GM19351 (cell line): Measurements from ENCODE around the gene MORN5.

ENCODE experiments used
- ATAC-seq: cut with Tn5 transposase; IDR thresholded peaks from one replicate; pipeline ENCODE4 v1.9.1; 2021; ENCODE audit warnings: mild to moderate bottlenecking, moderate library complexity; ENCODE audit not compliant: unreplicated experiment

Gene MORN5

DNA sequence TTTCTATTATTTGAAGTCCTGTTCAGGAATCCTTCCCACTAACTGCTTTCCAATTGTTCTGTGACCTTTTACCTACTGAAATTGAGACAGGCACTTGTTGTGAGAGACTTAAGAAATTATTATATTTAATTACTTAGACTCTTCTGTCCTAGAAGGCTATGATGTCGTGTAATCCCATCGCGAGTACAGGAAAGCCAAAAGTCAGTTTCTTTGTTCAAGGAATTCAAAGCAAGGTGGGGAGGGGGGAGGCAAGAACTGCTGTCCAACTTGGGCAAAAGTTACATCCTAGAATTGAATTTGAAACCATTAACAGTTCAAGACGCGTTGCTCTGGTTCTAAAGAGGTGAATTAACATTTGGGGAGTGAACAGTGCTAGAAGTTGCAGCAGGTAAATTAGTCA, 18.0 kb upstream of the MORN5 start:
- ATAC-seq = no peak

- no peak for ATAC-seq
These were observed 16.4 kb upstream of the MORN5 start for GRCh38 chr9:122143296-122143695.

GRCh38 chr9:122143876-122144405, 15.8 kb upstream of the MORN5 start:
- no peak for ATAC-seq

- ATAC-seq = peak; percentile 58
These were observed 14.7 kb upstream of the MORN5 start for GRCh38 chr9:122144836-122145591.

DNA sequence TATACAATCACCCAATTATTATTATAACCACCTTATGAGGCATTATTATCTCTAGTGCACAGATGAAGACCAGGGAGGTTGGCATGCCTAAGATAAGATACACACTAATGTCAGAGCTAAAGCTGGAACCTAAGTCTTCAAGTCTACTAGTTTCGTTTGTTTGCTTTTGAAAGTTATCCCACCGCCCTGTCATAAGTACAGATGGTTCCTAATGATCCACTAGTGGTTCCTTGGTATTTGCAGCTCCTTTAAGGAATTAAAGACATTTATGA, 14.2 kb upstream of the MORN5 start:
- no peak for ATAC-seq

- ATAC-seq = no peak
These were observed 8.4 kb upstream of the MORN5 start for GRCh38 chr9:122151267-122151828.

GRCh38 chr9:122155796-122156195, 3.9 kb upstream of the MORN5 start:
- ATAC-seq = no peak

DNA sequence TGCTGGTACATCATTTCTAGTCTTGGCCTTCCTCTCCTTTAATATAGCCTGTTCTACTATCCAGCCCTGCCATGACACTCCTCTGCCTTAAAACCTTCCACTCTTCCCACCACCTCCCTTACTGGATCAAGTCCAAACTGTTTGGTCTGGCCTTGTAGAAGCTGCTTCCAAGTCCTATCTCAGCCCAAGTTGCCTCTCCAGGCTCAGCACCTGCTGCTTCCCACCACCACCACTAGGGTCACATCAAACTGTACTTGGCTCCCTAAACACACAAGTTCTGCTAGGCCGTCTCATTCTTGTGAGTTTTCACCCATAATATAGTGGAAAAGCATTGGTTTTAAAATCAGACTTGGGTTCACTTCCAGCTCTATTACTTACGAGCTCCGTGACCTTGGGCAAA, 1.5 kb upstream of the MORN5 start:
- peak; percentile 65 for ATAC-seq

DNA sequence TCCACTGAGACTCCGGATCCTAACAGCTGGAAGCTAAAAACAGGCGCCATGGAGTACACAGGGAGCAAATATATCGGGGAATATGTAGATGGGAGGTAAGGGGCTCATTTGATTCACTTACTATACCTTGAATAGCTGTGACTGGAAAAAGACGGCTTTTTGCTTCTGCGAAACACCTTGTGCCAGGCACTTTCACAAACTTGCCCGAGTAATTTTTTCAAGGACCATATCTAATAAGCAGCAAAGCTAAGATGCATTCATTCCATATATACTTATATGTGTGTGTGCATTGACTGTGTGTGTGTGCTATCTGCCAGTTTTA, 178 bp downstream of the MORN5 start:
- ATAC-seq = no peak

GRCh38 chr9:122162415-122162814, 2.7 kb downstream of the MORN5 start:
- no peak for ATAC-seq

DNA sequence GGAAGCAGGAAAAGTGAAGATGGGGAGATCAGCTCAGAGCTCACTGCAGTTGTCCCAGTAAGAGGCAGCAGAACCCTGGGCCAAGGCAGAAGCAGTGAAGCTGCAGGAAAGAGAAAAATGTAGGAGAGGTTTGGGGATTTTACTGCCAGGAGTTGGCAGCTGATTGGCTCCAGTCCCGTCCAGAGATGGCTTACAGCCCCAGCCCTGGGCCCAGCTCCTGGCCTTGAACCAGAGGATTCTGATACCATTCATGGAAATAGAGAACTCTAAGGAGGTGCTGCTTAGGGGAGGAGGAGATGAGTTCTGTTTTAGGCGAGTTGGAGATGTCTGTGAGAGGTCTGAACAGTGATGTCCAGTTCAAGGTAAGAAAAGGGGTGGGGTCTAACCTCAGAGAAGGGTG, 4.6 kb downstream of the MORN5 start:
- ATAC-seq = no peak

- no peak for ATAC-seq
These were observed 8.6 kb downstream of the MORN5 start for GRCh38 chr9:122168356-122168755.

- no peak for ATAC-seq
These were observed 12.4 kb downstream of the MORN5 start for GRCh38 chr9:122172131-122172530.

DNA sequence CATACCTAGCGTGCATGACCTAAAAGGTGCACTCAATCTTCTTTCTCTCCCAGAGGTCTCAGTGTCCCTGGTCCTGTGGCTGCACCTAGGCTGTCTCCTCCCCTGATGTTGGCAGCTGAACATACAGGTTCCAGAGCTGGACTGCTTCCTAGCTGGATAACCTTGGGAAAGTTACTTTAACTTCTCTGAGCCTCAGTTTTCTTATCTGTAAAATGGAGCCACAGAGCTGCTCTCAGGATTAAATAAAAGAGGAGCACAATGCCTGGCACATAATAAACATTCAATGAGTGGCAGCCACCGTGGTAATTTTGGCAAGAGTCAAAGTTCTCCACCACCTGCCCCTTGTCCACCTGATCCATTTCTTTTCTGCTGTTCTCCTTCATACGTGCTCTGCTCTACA, 14.0 kb downstream of the MORN5 start:
- ATAC-seq = no peak

GRCh38 chr9:122176916-122177315, 17.2 kb downstream of the MORN5 start:
- ATAC-seq = no peak

- no peak for ATAC-seq
These were observed 19.5 kb downstream of the MORN5 start for GRCh38 chr9:122179054-122179689.

- no peak for ATAC-seq
These were observed 20.0 kb downstream of the MORN5 start for GRCh38 chr9:122179690-122180074.

- ATAC-seq = no peak
These were observed 20.9 kb downstream of the MORN5 start for GRCh38 chr9:122180633-122181032.

DNA sequence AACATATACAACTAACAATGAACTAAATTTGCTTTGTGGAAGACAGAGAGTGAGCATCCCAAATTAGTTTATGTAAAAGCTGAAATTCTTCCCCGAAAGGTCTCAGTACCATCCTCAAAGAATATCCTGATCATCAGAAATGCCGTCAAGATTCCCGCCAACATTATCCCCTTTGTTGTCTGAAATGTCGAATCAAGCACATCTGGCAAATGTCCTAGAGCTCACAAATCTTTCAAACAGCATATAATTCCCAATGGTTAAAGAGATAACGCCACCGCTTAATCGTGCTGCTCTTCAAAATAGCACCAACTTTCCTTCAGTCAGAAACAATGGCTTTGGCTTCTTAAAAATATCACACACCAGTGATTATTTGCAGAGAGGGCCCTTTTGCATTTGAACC, 23.8 kb downstream of the MORN5 start:
- no peak for ATAC-seq

DNA sequence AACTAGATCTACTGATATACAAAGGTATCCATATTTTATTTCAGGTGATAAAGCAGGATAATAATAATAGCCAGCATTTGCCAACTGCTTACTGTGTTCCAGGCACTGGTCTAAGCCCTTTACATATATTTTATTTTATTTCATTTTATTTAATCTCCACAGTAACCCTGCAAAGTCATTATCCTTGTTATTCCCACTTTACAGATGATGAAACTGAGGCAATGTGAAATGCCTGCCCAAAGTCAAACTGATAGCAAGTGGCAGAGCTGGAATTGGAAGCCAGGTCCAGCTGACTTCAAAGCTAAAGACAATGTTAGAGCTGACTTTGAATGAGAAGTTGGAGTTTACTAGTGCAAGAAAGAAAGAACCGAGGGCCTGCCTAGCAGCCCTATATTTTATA, 24.8 kb downstream of the MORN5 start:
- no peak for ATAC-seq

DNA sequence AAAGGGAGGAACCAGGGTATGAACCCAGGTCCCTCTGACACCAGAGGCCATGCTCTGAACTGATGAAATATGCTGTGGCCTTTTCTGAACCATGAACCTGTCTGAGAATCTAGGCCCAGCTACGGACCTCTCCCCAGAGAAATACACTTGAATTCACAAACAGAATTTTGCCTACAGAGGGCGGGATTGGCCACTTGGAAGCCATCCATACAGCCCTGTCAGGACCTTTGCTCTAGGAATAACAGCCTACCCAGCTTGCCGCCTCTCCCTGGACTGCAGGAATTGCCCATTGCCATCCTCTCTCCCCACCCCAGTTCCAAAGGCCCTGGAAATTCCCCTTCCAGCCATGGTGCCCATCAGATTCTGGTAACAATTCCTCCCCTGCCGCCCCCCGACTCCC, 26.6 kb downstream of the MORN5 start:
- ATAC-seq = no peak

GRCh38 chr9:122186777-122187470, 27.2 kb downstream of the MORN5 start:
- ATAC-seq = no peak
